ENCODE data around the gene LRRC45. TPM values are rescaled to one million over a fixed set of nuclear protein-coding genes. Genes with fewer than 3 reads are reported as not detected.

Gene LRRC45
- total and polyA plus RNA-seq, 8 donors: 12.0 to 23.2 (median 17.6) TPM

GRCh38 chr17:81990836-81991683 lies 32.0 kb upstream of the LRRC45 start:
- Histone ChIP-seq H3K9me3 (no peaks in the 10 kb centered on the region), H3K27ac (peak overlapping the region; percentile 20 to 63), H3K4me3 (no peak overlapping the region), H3K36me3 (peaks cover 0 to 38% of the 10 kb centered on the region in 2 donors), H3K27me3 (no peaks in the 10 kb centered on the region), H3K4me1 (peaks cover 18 to 32% of the 10 kb centered on the region in 2 donors)
- DNase-seq: peak in 1 of 4 donors; percentile 75
- no peak for ATAC-seq
- no peak for TF ChIP-seq CTCF (IDR thresholded peaks at IDR 0.05)
- intact Hi-C loops (cut with DNase I): no loop called here

- no peaks in the 10 kb centered on the region for H3K27me3 ChIP-seq
- H3K36me3 ChIP-seq: peaks cover 0 to 37% of the 10 kb centered on the region in 2 donors
- intact Hi-C loops (cut with DNase I): no loop called here
- H3K9me3 ChIP-seq: no peaks in the 10 kb centered on the region
- peak in 3 of 4 donors; percentile 80 to 95 (median 89) for DNase-seq
- ATAC-seq: peak; percentile 91
- no peak for TF ChIP-seq CTCF (IDR thresholded peaks at IDR 0.05)
- peak overlapping the region; percentile 20 to 63 for H3K27ac ChIP-seq
- peaks cover 18 to 32% of the 10 kb centered on the region in 2 donors for H3K4me1 ChIP-seq
- H3K4me3 ChIP-seq: no peak overlapping the region
These were observed 31.3 kb upstream of the LRRC45 start for GRCh38 chr17:81991684-81992305.

GRCh38 chr17:81992306-81993102 lies 30.6 kb upstream of the LRRC45 start:
- ATAC-seq (peak; percentile 0), DNase-seq (peak in 2 of 4 donors; percentile 64 to 67)
- no peaks in the 10 kb centered on the region for H3K27me3 ChIP-seq
- peaks cover 18 to 32% of the 10 kb centered on the region in 2 donors for H3K4me1 ChIP-seq
- no peaks in the 10 kb centered on the region for H3K9me3 ChIP-seq
- no peak overlapping the region for H3K4me3 ChIP-seq
- peaks cover 0 to 35% of the 10 kb centered on the region in 2 donors for H3K36me3 ChIP-seq
- intact Hi-C loops (cut with DNase I): no loop called here
- peak overlapping the region; percentile 20 to 63 for H3K27ac ChIP-seq
- TF ChIP-seq CTCF (IDR thresholded peaks at IDR 0.05): no peak

GRCh38 chr17:81993729-81994592 lies 29.1 kb upstream of the LRRC45 start:
- intact Hi-C loops (cut with DNase I): no loop called here
- Histone ChIP-seq H3K9me3 (no peaks in the 10 kb centered on the region), H3K27me3 (no peaks in the 10 kb centered on the region), H3K36me3 (peaks cover 0 to 32% of the 10 kb centered on the region in 2 donors), H3K4me3 (no peak overlapping the region), H3K27ac (no peak overlapping the region), H3K4me1 (peaks cover 18 to 32% of the 10 kb centered on the region in 2 donors)
- TF ChIP-seq CTCF (IDR thresholded peaks at IDR 0.05): no peak
- ATAC-seq (no peak), DNase-seq (peak in 1 of 4 donors; percentile 59)
